Pericardium fibroblast (primary cell): ENCODE measurements around the gene OPTC. TPM values are rescaled to one million over a fixed set of nuclear protein-coding genes. Genes with fewer than 3 reads are reported as not detected.

Experiments
- total RNA-seq: library from RNA; depleted of rRNA; stranded (reverse); fragments of >200 nt; gene quantifications from 2 replicates; pipeline ENCODE4 v1.2.3, GENCODE V29; 2015

OPTC gene
- total RNA-seq, result not detected in 2 replicates

GRCh38 chr1:203493901-203494300 is at the start of gene OPTC:
Gene OPTC (plus strand): TSS chr1:203494153. CDS start chr1:203496006, 1,853 bp downstream.

GRCh38 chr1:203475012-203475981 is 18.7 kb upstream of the OPTC start, which contains the start of gene PRELP:
Gene PRELP (plus strand): TSS chr1:203475806. CDS start chr1:203483185, 7,379 bp downstream.

Other genes with a start within 250 kb of the OPTC start
- 14.0 and 29.1 TPM in 2 replicates for gene BTG2, start 188.6 kb upstream of the OPTC start, total RNA-seq
- 8.8 and 50.4 TPM in 2 replicates for gene FMOD, start 143.0 kb upstream of the OPTC start, total RNA-seq
- gene PRELP, start 18.3 kb upstream of the OPTC start, total RNA-seq, result 0.26 and 3.6 TPM in 2 replicates
- gene ATP2B4, start 132.7 kb downstream of the OPTC start, total RNA-seq, result 59.5 and 94.4 TPM in 2 replicates